HepG2 (cell line): Measurements from ENCODE around the gene CTRB2. TPM values are rescaled to one million over a fixed set of nuclear protein-coding genes. Genes with fewer than 3 reads are reported as not detected.
"Not testable (repeated sequence)": the region's sequence is repeated elsewhere in the genome, so short reads cannot be mapped to it uniquely, and the experiment has no call there.

Source experiments
- ATAC-seq: fragments of 200-7000 bp; cut with Tn5 transposase; 3 replicates; pipeline ENCODE4 v1.9.1; 2020; ENCODE audit warnings: mild to moderate bottlenecking, moderate library complexity
- BruUV-seq: library from RNA; stranded (reverse); fragments of 400-500 nt; replicated peaks from 2 replicates; lab custom pipeline; 2021; lab: Mats Ljungman, UMichigan
- CTCF ChIA-PET: fragments of 300-600 bp; formaldehyde crosslinking; extraction: SDS; loops from one replicate; lab custom pipeline; 2021; ENCODE audit warnings: low total read pairs, inconsistent platforms, low intra/inter-chr PET ratio; lab: Yijun Ruan, JAX
- POLR2A ChIA-PET: fragments of 350-600 bp; sonication (Branson Sonifier 250); formaldehyde crosslinking; loops from one replicate; lab custom pipeline; 2020; ENCODE audit warnings: antibody characterized with exemption, inconsistent platforms; lab: Yijun Ruan, JAX
- DNase-seq: peaks from one replicate; pipeline ENCODE4 v3.0.0-alpha.2; 2015; ENCODE audit warnings: low spot score
- FAIRE-seq: peaks from 3 replicates; lab custom pipeline; 2011; peaks lifted over from hg19 to GRCh38; lab: Jason Lieb, UNC
- H2AFZ ChIP-seq: one replicate; pipeline ENCODE4 v1.6.1; 2011; ENCODE audit warnings: low read length, inconsistent platforms
- H3K27ac ChIP-seq: fragments of 300-600 bp; 3 replicates; pipeline ENCODE4 v1.8.0; 2011; ENCODE audit warnings: mixed run types, mild to moderate bottlenecking, mixed read lengths, low read length, inconsistent platforms; ENCODE audit not compliant: insufficient read depth; ENCODE audit errors: extremely low read length
- H3K27me3 ChIP-seq, 2 experiments: fragments of 200-600 bp in 1 of 2; 2 replicates in 1 of 2; 3 replicates in 1 of 2; pipeline versions ENCODE4 v1.6.0 to v1.8.0; 2011; ENCODE audit warnings: low read length in 2 of 2, mild to moderate bottlenecking in 2 of 2, moderate library complexity in 2 of 2, inconsistent platforms in 1 of 2; ENCODE audit not compliant: insufficient read depth in 2 of 2, control insufficient read depth in 1 of 2
- H3K36me3 ChIP-seq, 2 experiments: fragments of 200-600 bp in 1 of 2; replicated peaks in 1 of 2; 2 replicates in 1 of 2; 3 replicates in 1 of 2; pipeline versions ENCODE4 v1.5.1 to v1.8.0; 2011; ENCODE audit warnings: low read length in 2 of 2, inconsistent platforms in 1 of 2; ENCODE audit not compliant: insufficient read depth in 2 of 2, control insufficient read depth in 1 of 2
- H3K4me1 ChIP-seq: 2 replicates; pipeline ENCODE4 v1.5.1; 2012; ENCODE audit warnings: low read length, inconsistent platforms; ENCODE audit not compliant: insufficient read depth
- H3K4me2 ChIP-seq: 2 replicates; pipeline ENCODE4 v1.6.0; 2011; ENCODE audit warnings: low read depth, low read length, inconsistent platforms
- H3K4me3 ChIP-seq, 3 experiments: fragments of 200-600 bp in 1 of 3; sonication (generic), shearing (Covaris generic) in 1 of 3; replicated peaks in 1 of 3; 2 replicates each; pipeline ENCODE4 v1.5.1; 2011 to 2016; ENCODE audit warnings: low read length in 3 of 3, inconsistent platforms in 2 of 3, low read depth in 2 of 3, mild to moderate bottlenecking in 2 of 3, control low read depth in 1 of 3, mixed read lengths in 1 of 3; ENCODE audit not compliant: insufficient read depth in 1 of 3
- H3K79me2 ChIP-seq: one replicate; pipeline ENCODE4 v1.6.1; 2011; ENCODE audit warnings: low read length, inconsistent platforms; ENCODE audit not compliant: insufficient read depth
- H3K9ac ChIP-seq: 2 replicates; pipeline ENCODE4 v1.6.0; 2011; ENCODE audit warnings: mild to moderate bottlenecking, low read depth, low read length, inconsistent platforms; ENCODE audit not compliant: insufficient read depth
- H3K9me3 ChIP-seq: 2 replicates; pipeline ENCODE4 v1.5.1; 2012; ENCODE audit warnings: mild to moderate bottlenecking, low read length
- H4K20me1 ChIP-seq: 2 replicates; pipeline ENCODE4 v1.6.0; 2011; ENCODE audit warnings: inconsistent platforms, mild to moderate bottlenecking, low read length, moderate library complexity; ENCODE audit not compliant: insufficient read depth
- RXRA ChIP-seq: sonication (generic); formaldehyde crosslinking; IDR thresholded peaks from 2 replicates; pipeline ENCODE4 v1.5.1; 2020; ENCODE audit warnings: missing genetic modification reagents
- ZIK1 ChIP-seq: sonication (generic); formaldehyde crosslinking; IDR thresholded peaks from 2 replicates; pipeline ENCODE4 v1.5.0; 2020; ENCODE audit warnings: mild to moderate bottlenecking, low read depth, missing genetic modification reagents, borderline replicate concordance
- WGBS: methylation state at CpG from one replicate; pipeline ENCODE4 v1.1.6; 2017; ENCODE audit warnings: low lambda C conversion rate; 5-methylcytosine and 5-hydroxymethylcytosine counted together
- in situ Hi-C: cut with HindIII; loops from 2 replicates; pipeline ENCODE4 v1.10.0; 2017; ENCODE audit warnings: low pct_unique_long_range_greater_than_20kb; ENCODE audit not compliant: extremely low pct_ligation_motif_present
- intact Hi-C: fragments of 100-400 bp; cut with micrococcal nuclease; formaldehyde crosslinking; loops from one replicate; pipeline ENCODE4 v1.10.0; 2022; ENCODE audit not compliant: unreplicated experiment
- polyA plus RNA-seq, 8 experiments: library from polyadenylated mRNA; depleted of rRNA in 3 of 8; stranded (reverse) in 7 of 8; unstranded in 1 of 8; fragments of >200 nt; fragmentation: Illumina TruSeq in 4 of 8; extraction: Trizol in 4 of 8; gene quantifications; 2 replicates each; pipeline versions ENCODE4 v1.2.1 to v1.2.3, GENCODE V29; 2011 to 2016; ENCODE audit warnings: low read depth in 4 of 8, missing spikeins in 1 of 8, mixed read lengths in 1 of 8; ENCODE audit not compliant: insufficient read depth in 1 of 8
- total RNA-seq, 5 experiments: library from RNA; depleted of rRNA; stranded (reverse); fragments of >200 nt; fragmentation: Illumina TruSeq; extraction: Trizol; gene quantifications; 2 replicates each; pipeline ENCODE4 v1.2.3, GENCODE V29; 2016; ENCODE audit warnings: low read depth in 1 of 5
- TF ChIP-seq, protein P1 (sequence below): sonication (generic); formaldehyde crosslinking; IDR thresholded peaks from 2 replicates; pipeline ENCODE4 v1.5.0; 2020; ENCODE audit warnings: mild to moderate bottlenecking, missing genetic modification reagents

CTRB2 gene
- total and polyA plus RNA-seq, 2 of the 13 experiments (the other 11 are each of a cell fraction or from before 2014, with no cell fraction given) = 0.13 TPM; not detected in 1

DNA sequence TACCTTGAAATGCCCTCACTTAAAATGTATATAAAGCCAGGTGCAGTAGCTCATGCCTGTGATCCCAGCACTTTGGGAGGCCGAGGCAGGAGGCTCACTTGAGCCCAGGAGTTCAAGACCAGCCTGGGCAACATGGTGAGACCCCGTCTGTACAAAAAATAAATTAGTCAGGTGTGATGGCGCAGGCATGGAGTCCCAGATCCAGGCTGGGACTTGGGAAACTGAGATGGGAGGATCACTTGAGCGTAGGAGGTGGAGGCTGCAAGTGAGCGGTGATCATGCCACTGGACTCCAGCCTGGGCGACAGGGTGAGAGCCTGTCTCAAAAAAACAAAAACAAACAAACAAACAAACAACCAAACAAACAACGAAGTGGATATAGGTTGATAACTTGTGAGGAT is 2.6 kb upstream of the CTRB2 start:
- ATAC-seq, H3K4me1 ChIP-seq, H3K79me2 ChIP-seq, H3K4me2 ChIP-seq, BruUV-seq, intact Hi-C loops, H3K36me3 ChIP-seq, H3K9me3 ChIP-seq, H3K9ac ChIP-seq, in situ Hi-C loops, DNase-seq, FAIRE-seq, H3K4me3 ChIP-seq, H2AFZ ChIP-seq, H3K27ac ChIP-seq, H4K20me1 ChIP-seq, CTCF ChIA-PET: not testable (repeated sequence)
- 69% methylated on average over 7 of the region's 7 CpGs for WGBS
- TF ChIP-seq, protein P1, sequence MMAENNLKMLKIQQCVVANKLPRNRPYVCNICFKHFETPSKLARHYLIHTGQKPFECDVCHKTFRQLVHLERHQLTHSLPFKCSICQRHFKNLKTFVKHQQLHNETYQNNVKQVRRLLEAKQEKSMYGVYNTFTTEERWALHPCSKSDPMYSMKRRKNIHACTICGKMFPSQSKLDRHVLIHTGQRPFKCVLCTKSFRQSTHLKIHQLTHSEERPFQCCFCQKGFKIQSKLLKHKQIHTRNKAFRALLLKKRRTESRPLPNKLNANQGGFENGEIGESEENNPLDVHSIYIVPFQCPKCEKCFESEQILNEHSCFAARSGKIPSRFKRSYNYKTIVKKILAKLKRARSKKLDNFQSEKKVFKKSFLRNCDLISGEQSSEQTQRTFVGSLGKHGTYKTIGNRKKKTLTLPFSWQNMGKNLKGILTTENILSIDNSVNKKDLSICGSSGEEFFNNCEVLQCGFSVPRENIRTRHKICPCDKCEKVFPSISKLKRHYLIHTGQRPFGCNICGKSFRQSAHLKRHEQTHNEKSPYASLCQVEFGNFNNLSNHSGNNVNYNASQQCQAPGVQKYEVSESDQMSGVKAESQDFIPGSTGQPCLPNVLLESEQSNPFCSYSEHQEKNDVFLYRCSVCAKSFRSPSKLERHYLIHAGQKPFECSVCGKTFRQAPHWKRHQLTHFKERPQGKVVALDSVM (CRISPR knock-in tag) = 0 out of 2 replicates have a peak, but pooled peaks have one; percentile 20
- POLR2A ChIA-PET = interaction anchor here (1.4 kb wide), 1 partner anchor 18 kb away, joined by 4 read pairs; no protein-coding TSS in a partner anchor
- H3K27me3 ChIP-seq = peaks cover 31 to 72% of the 10 kb centered on the region in 2 experiments

DNA sequence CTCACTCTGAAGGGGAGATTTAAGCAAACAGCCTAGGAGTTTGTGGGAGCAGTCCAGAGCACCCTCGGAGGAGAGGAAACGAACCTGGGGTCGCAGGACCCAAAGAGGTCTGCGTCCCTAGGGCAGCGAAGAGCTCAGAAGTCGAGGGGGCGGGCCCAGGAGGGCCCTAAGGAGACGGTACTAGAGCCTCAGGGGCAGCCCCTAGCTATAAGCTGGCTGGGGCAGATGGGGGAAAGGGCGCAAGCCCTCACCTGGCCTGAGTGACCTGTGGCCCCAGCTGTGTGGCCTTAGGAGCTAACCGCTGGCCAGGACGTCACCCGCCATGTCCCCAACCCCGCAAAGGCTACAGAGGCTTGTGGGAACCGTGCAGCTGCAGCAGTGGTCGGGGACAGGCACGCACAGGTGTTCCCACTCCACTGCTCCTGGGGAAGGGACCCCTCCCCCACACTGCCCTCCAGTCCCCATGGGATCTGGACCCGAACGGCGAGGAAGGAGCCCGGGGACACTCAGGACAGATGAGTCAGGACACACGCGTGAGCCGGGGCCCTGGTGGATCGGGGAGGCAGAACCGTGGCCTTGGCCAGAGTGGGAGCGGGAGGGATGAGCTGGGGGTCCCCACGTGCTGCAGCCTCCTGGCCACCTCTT is 2.0 kb upstream of the CTRB2 start:
- Histone ChIP-seq H4K20me1 (no peaks in the 10 kb centered on the region), H3K9me3 (no peaks in the 10 kb centered on the region), H3K36me3 (no peaks in the 10 kb centered on the region), H2AFZ (no peak overlapping the region), H3K79me2 (no peaks in the 10 kb centered on the region), H3K27me3 (peaks cover 32 to 74% of the 10 kb centered on the region in 2 experiments), H3K4me2 (no peak overlapping the region), H3K4me1 (peaks cover 9% of the 10 kb centered on the region; the same call in 1 of the 2 replicates), H3K27ac (no peak overlapping the region), H3K9ac (no peak overlapping the region), H3K4me3 (no peak overlapping the region; a peak in 1 of 6 replicates)
- ATAC-seq (peak; percentile 2; the same call in 2 of the 3 replicates), DNase-seq (no peak), FAIRE-seq (no peak)
- no peak for TF ChIP-seq ZIK1 (CRISPR knock-in tag)
- TF ChIP-seq RXRA (CRISPR knock-in tag) = peak; percentile 30; the same call in 1 of the 2 replicates
- in situ Hi-C loops = no loop called here
- ChIA-PET POLR2A (interaction anchor here (1.4 kb wide), 1 partner anchor 18 kb away, joined by 4 read pairs; no protein-coding TSS in a partner anchor), CTCF (no interaction called here)
- 43% methylated on average over 19 of the region's 27 CpGs for WGBS
- BruUV-seq = no TSS peak
- intact Hi-C loops = no loop called here
